Panc1 (cell line): ENCODE measurements around the gene DPP8. TPM values are rescaled to one million over a fixed set of nuclear protein-coding genes. Genes with fewer than 3 reads are reported as not detected.

Experiments
- ATAC-seq: fragments of 200-7000 bp; cut with Tn5 transposase; 2 replicates; pipeline ENCODE4 v1.9.1; 2020; ENCODE audit warnings: mild to moderate bottlenecking, moderate library complexity
- BruUV-seq: library from RNA; stranded (reverse); fragments of 400-500 nt; replicated peaks from 2 replicates; lab custom pipeline; 2021; lab: Mats Ljungman, UMichigan
- CTCF ChIA-PET: fragments of 300-600 bp; sonication (Branson Sonifier 250); formaldehyde crosslinking; loops from one replicate; lab custom pipeline; 2022; ENCODE audit warnings: antibody characterized with exemption; lab: Charles Lee
- POLR2A ChIA-PET: fragments of 300-600 bp; sonication (Branson Sonifier 250); formaldehyde crosslinking; loops from one replicate; lab custom pipeline; 2022; ENCODE audit warnings: antibody characterized with exemption; lab: Charles Lee
- DNase-seq: peaks from one replicate; pipeline ENCODE4 v3.0.0-alpha.2; 2010; ENCODE audit warnings: low read depth, low spot score
- H3K27ac ChIP-seq: 2 replicates; pipeline ENCODE4 v1.5.1; 2011; ENCODE audit warnings: mild to moderate bottlenecking, low read length, inconsistent platforms
- H3K27me3 ChIP-seq: fragments of 200-500 bp; sonication (Bioruptor generic); 2 replicates; pipeline ENCODE4 v1.6.0; 2014; ENCODE audit warnings: low read length, inconsistent platforms; ENCODE audit not compliant: control insufficient read depth, insufficient read depth
- H3K36me3 ChIP-seq: fragments of 200-500 bp; sonication (Bioruptor generic); 2 replicates; pipeline ENCODE4 v1.5.1; 2014; ENCODE audit warnings: inconsistent platforms, mild to moderate bottlenecking, low read length, moderate library complexity; ENCODE audit not compliant: control insufficient read depth, insufficient read depth
- H3K4me1 ChIP-seq: 2 replicates; pipeline ENCODE4 v1.5.1; 2011; ENCODE audit warnings: inconsistent platforms, mild to moderate bottlenecking, low read length, moderate library complexity; ENCODE audit not compliant: control insufficient read depth, insufficient read depth
- H3K4me3 ChIP-seq, 2 experiments: 2 replicates each; pipeline ENCODE4 v1.5.1; 2011 to 2012; ENCODE audit warnings: low read depth in 2 of 2, low read length in 2 of 2, mild to moderate bottlenecking in 2 of 2, inconsistent platforms in 1 of 2, moderate library complexity in 1 of 2
- H3K9me3 ChIP-seq: fragments of 200-500 bp; sonication (Bioruptor generic); 2 replicates; pipeline ENCODE4 v1.5.1; 2014; ENCODE audit warnings: low read depth, mild to moderate bottlenecking, inconsistent platforms, low read length, moderate library complexity; ENCODE audit not compliant: control insufficient read depth, insufficient read depth
- POLR2AphosphoS5 ChIP-seq: IDR thresholded peaks from 2 replicates; pipeline ENCODE4 v1.6.1; 2012; ENCODE audit warnings: mild to moderate bottlenecking, low read depth, low read length, moderate library complexity
- SIN3A ChIP-seq: IDR thresholded peaks from 2 replicates; pipeline ENCODE4 v1.6.1; 2012; ENCODE audit warnings: low read depth, mild to moderate bottlenecking, low read length, moderate library complexity, borderline replicate concordance; ENCODE audit not compliant: insufficient read depth
- TCF7L2 ChIP-seq: IDR thresholded peaks from 2 replicates; pipeline ENCODE4 v1.6.1; 2011; ENCODE audit warnings: mild to moderate bottlenecking, low read depth, low read length, inconsistent platforms
- in situ Hi-C: cut with HindIII; loops from 2 replicates; pipeline ENCODE4 v1.10.0; 2016; ENCODE audit warnings: low sequenced_read_pairs, low pct_unique_long_range_greater_than_20kb
- intact Hi-C: fragments of 100-400 bp; cut with micrococcal nuclease; formaldehyde crosslinking; loops from one replicate; pipeline ENCODE4 v1.10.0; 2022; ENCODE audit not compliant: unreplicated experiment
- total RNA-seq: library from RNA; stranded (reverse); gene quantifications from one replicate; pipeline ENCODE4 v1.2.1, GENCODE V29; 2021; ENCODE audit not compliant: unreplicated experiment
- TF ChIP-seq, protein P1 (sequence below): fragments of 450-650 bp; IDR thresholded peaks from 2 replicates; pipeline ENCODE4 v1.5.1; 2017; ENCODE audit warnings: mild to moderate bottlenecking
- TF ChIP-seq, protein P2 (sequence below), 2 experiments: IDR thresholded peaks; 2 replicates each; pipeline ENCODE4 v1.6.1; 2011 to 2012; ENCODE audit warnings: low read depth in 2 of 2, control low read depth in 1 of 2, low read length in 1 of 2, mild to moderate bottlenecking in 1 of 2, moderate library complexity in 1 of 2; ENCODE audit not compliant: insufficient read depth in 1 of 2

The DPP8 gene
- total RNA-seq, 1 experiment from 2014 or later, result 36.2 TPM

DNA sequence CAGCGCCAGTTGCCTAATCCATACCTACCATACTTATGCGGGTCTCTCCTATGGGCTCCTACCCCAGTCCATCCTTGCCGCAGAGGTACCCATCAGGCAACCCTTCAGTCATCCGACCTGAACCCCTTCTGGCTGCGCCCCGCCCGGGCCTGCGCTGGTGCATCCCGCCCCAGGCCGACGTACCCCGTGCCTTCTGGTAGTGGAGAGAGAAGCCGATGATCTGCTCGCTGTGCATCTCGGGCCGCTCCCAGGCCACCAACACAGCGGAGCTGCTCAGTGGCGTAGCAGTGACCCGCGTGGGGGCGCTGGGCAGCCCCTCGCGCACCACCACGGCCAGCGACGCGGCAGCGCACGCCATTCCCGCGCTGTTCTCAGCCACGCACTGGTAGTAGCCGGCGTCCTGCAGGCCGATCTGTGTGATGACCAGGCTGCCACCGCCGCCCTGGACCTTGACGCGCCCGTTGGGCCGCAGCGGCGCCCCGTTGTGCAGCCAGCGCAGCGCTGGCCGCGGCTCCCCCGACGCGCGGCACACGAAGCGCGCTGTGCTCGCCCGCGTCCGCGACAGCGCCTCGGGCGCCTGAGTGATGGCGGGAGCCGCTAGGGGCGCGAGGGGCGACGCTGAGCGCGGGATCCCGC lies 121.8 kb downstream of the DPP8 start:
- no peak for TF ChIP-seq SIN3A
- TF ChIP-seq, protein P1, sequence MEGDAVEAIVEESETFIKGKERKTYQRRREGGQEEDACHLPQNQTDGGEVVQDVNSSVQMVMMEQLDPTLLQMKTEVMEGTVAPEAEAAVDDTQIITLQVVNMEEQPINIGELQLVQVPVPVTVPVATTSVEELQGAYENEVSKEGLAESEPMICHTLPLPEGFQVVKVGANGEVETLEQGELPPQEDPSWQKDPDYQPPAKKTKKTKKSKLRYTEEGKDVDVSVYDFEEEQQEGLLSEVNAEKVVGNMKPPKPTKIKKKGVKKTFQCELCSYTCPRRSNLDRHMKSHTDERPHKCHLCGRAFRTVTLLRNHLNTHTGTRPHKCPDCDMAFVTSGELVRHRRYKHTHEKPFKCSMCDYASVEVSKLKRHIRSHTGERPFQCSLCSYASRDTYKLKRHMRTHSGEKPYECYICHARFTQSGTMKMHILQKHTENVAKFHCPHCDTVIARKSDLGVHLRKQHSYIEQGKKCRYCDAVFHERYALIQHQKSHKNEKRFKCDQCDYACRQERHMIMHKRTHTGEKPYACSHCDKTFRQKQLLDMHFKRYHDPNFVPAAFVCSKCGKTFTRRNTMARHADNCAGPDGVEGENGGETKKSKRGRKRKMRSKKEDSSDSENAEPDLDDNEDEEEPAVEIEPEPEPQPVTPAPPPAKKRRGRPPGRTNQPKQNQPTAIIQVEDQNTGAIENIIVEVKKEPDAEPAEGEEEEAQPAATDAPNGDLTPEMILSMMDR, result no peak
- TF ChIP-seq POLR2AphosphoS5, result no peak
- TF ChIP-seq, protein P2, sequence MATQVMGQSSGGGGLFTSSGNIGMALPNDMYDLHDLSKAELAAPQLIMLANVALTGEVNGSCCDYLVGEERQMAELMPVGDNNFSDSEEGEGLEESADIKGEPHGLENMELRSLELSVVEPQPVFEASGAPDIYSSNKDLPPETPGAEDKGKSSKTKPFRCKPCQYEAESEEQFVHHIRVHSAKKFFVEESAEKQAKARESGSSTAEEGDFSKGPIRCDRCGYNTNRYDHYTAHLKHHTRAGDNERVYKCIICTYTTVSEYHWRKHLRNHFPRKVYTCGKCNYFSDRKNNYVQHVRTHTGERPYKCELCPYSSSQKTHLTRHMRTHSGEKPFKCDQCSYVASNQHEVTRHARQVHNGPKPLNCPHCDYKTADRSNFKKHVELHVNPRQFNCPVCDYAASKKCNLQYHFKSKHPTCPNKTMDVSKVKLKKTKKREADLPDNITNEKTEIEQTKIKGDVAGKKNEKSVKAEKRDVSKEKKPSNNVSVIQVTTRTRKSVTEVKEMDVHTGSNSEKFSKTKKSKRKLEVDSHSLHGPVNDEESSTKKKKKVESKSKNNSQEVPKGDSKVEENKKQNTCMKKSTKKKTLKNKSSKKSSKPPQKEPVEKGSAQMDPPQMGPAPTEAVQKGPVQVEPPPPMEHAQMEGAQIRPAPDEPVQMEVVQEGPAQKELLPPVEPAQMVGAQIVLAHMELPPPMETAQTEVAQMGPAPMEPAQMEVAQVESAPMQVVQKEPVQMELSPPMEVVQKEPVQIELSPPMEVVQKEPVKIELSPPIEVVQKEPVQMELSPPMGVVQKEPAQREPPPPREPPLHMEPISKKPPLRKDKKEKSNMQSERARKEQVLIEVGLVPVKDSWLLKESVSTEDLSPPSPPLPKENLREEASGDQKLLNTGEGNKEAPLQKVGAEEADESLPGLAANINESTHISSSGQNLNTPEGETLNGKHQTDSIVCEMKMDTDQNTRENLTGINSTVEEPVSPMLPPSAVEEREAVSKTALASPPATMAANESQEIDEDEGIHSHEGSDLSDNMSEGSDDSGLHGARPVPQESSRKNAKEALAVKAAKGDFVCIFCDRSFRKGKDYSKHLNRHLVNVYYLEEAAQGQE (IDR thresholded peaks at IDR 0.05; ENCODE audit: insufficient read depth in 1 of 2, low read depth in 2 of 2, low read length in 1 of 2), result no peak
- TF ChIP-seq TCF7L2, result no peak
- ATAC-seq (no peak), DNase-seq (no peak)
- Histone ChIP-seq H3K4me3 (no peak overlapping the region), H3K27ac (no peak overlapping the region), H3K27me3 (0 out of 2 replicates have a peak, but pooled peaks cover 3% of the 10 kb centered on the region), H3K4me1 (no peaks in the 10 kb centered on the region), H3K36me3 (no peaks in the 10 kb centered on the region), H3K9me3 (no peaks in the 10 kb centered on the region)
- intact Hi-C loops, result no loop called here
- ChIA-PET CTCF (no interaction called here), POLR2A (no interaction called here)
- BruUV-seq, result no TSS peak
- in situ Hi-C loops, result no loop called here

DNA sequence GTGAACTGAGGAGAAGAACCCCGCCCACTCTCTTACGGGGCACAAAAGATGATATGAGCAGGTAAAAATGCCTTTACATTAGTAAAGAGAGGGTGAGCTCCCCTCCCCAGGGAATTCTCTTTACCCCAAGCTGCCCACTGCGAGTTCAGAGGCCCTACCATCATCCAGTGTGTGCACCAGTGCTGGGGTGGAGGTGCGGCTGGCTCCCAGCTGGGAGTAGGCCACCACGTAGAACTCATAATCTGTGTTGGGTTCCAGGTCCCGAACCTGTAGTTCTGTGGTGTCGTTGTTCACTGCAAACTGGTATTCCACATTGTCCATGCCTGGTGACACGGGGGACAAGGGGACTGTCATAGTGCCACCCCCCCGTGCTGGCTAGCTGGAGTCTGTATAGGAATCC lies 122.6 kb downstream of the DPP8 start:
- no TSS peak for BruUV-seq
- ChIA-PET POLR2A (no interaction called here), CTCF (interaction anchor here (0.6 to 0.9 kb wide), 2 partner anchors 71 to 76 kb away, joined by 3 to 7 read pairs; no protein-coding TSS in a partner anchor)
- in situ Hi-C loops, result no loop called here
- Histone ChIP-seq H3K27ac (no peak overlapping the region), H3K27me3 (0 out of 2 replicates have a peak, but pooled peaks cover 3% of the 10 kb centered on the region), H3K9me3 (no peaks in the 10 kb centered on the region), H3K4me3 (no peak overlapping the region), H3K4me1 (no peaks in the 10 kb centered on the region), H3K36me3 (no peaks in the 10 kb centered on the region)
- intact Hi-C loops, result no loop called here
- DNase-seq, result no peak
- no peak for ATAC-seq
- TF ChIP-seq, protein P1, result no peak
- TF ChIP-seq POLR2AphosphoS5 (no peak), SIN3A (no peak), TCF7L2 (no peak)
- TF ChIP-seq, protein P2 (IDR thresholded peaks at IDR 0.05; ENCODE audit: insufficient read depth in 1 of 2, low read depth in 2 of 2, low read length in 1 of 2), result no peak
